GM10266 (cell line): ENCODE data around the gene MEMO1.
"Not testable (repeated sequence)": the region's sequence is repeated elsewhere in the genome, so short reads cannot be mapped to it uniquely, and the experiment has no call there.

Experiments
- DNase-seq: peaks from one replicate; pipeline ENCODE4 v3.0.0; 2012; ENCODE audit errors: extremely low spot score
- CTCF ChIP-seq: IDR thresholded peaks from 2 replicates; pipeline ENCODE4 v1.5.1; 2012; ENCODE audit warnings: mild to moderate bottlenecking, low read depth; ENCODE audit not compliant: control insufficient read depth, insufficient read depth; ENCODE audit errors: missing control alignments

Gene MEMO1

GRCh38 chr2:32010670-32011484 lies at the start of gene MEMO1:
Gene MEMO1 (minus strand): TSS chr2:32011008. CDS start chr2:32010247, 761 bp downstream.
- peak; percentile 93 for DNase-seq
- peak; percentile 18 for TF ChIP-seq CTCF

GRCh38 chr2:32060266-32060665 lies 49.5 kb upstream of the MEMO1 start:
- no peak for DNase-seq
- no peak for TF ChIP-seq CTCF

GRCh38 chr2:32058130-32058529 lies 47.3 kb upstream of the MEMO1 start:
- no peak for DNase-seq
- TF ChIP-seq CTCF, result no peak

- DNase-seq, result not testable (repeated sequence)
These were observed 43.8 kb upstream of the MEMO1 start for GRCh38 chr2:32054583-32054982.

- no peak for DNase-seq
- TF ChIP-seq CTCF, result no peak
These were observed 41.1 kb upstream of the MEMO1 start for GRCh38 chr2:32051836-32052439.

GRCh38 chr2:32043561-32043960 lies 32.8 kb upstream of the MEMO1 start:
- DNase-seq, result no peak
- no peak for TF ChIP-seq CTCF

- no peak for TF ChIP-seq CTCF
- DNase-seq, result peak; percentile 86
These were observed 28.8 kb upstream of the MEMO1 start, which contains the start of gene DPY30 for GRCh38 chr2:32039447-32040219. Gene DPY30 (minus strand): TSS chr2:32039805. CDS start chr2:32039456, 349 bp downstream.

GRCh38 chr2:32034198-32034887 lies 23.5 kb upstream of the MEMO1 start:
- not testable (repeated sequence) for DNase-seq

GRCh38 chr2:32018789-32019482 lies 8.1 kb upstream of the MEMO1 start:
- DNase-seq, result not testable (repeated sequence)
